Right lobe of liver (tissue), 6 donors: Measurements from ENCODE around the gene NR6A1. TPM values are rescaled to one million over a fixed set of nuclear protein-coding genes. Genes with fewer than 3 reads are reported as not detected.
A peak's percentile ranks its signal among the peaks of the same experiment; 100 is the strongest.

ENCODE experiments used
- ATAC-seq, 4 donors: fragments of 200-7000 bp; cut with Tn5 transposase; one replicate each; pipeline ENCODE4 v1.9.1; 2020; ENCODE audit warnings: mild to moderate bottlenecking in 4 of 4, moderate library complexity in 4 of 4
- DNase-seq, 3 donors: peaks; one replicate each; pipeline ENCODE4 v3.0.0-alpha.2; 2020
- H3K27ac ChIP-seq, 3 donors: fragments of 200-600 bp; one replicate each; pipeline ENCODE4 v1.8.0; 2022
- H3K27me3 ChIP-seq, 2 donors: fragments of 200-600 bp; one replicate each; pipeline ENCODE4 v1.8.0; 2022
- H3K36me3 ChIP-seq, 4 donors: fragments of 200-600 bp; sonication (generic) in 1 of 4; one replicate each; pipeline versions ENCODE4 v1.5.1 to v1.8.0; 2017 to 2022; ENCODE audit warnings: control low read depth in 1 of 4
- H3K4me1 ChIP-seq, 4 donors: fragments of 200-600 bp; sonication (generic) in 1 of 4; one replicate each; pipeline versions ENCODE4 v1.5.1 to v1.8.0; 2017 to 2022; ENCODE audit warnings: control low read depth in 1 of 4
- H3K4me3 ChIP-seq, 3 donors: fragments of 200-600 bp; one replicate each; pipeline ENCODE4 v1.8.0; 2022
- H3K9me3 ChIP-seq, 4 donors: fragments of 200-600 bp; sonication (generic) in 1 of 4; one replicate each; pipeline versions ENCODE4 v1.5.1 to v1.8.0; 2017 to 2022; ENCODE audit warnings: control low read depth in 1 of 4
- POLR2A ChIP-seq: fragments of 450-650 bp; IDR thresholded peaks from one replicate; pipeline ENCODE4 v1.6.1; 2017; ENCODE audit warnings: antibody characterized with exemption, mild to moderate bottlenecking
- WGBS: methylation state at CpG from one replicate; pipeline ENCODE4 v1.1.6; 2018; ENCODE audit warnings: low coverage, low lambda C conversion rate; ENCODE audit not compliant: insufficient coverage; ENCODE audit errors: missing lambda C conversion rate; 5-methylcytosine and 5-hydroxymethylcytosine counted together
- intact Hi-C, 2 donors: fragments of 100-400 bp; cut with DNase I; formaldehyde crosslinking; loops; one replicate each; pipeline versions ENCODE4 v1.11.2 to v1.14.1; 2022
- total RNA-seq, 6 experiments: library from RNA; depleted of rRNA in 2 of 6; stranded (reverse); fragments of >200 nt in 2 of 6; fragmentation: NEBNext Ultra II Directional in 3 of 6; extraction: Animal tissue kit (Norgen Biotek cat#: 25700) in 3 of 6; gene quantifications; one replicate each; pipeline versions ENCODE4 v1.1.0 to v1.2.4, GENCODE V29; 2016 to 2023
- TF ChIP-seq, protein P1 (sequence below), 4 donors: fragments of 200-600 bp in 3 of 4; fragments of 450-650 bp in 1 of 4; IDR thresholded peaks; one replicate each; pipeline versions ENCODE4 v1.5.1 to v1.8.0; 2016 to 2022; ENCODE audit warnings: antibody characterized with exemption in 4 of 4, mild to moderate bottlenecking in 2 of 4
- donor health status: DM: no; HTN: yes; CAD: no.
- donor health status: DM: no; HTN: no; CAD: no.
- donor health status: DM: no; HTN: no; CAD: no.
- donor health status: DM: no; HTN: yes; CAD: no.
- donor health status: DM: no; HTN: yes; CAD: no.

Gene NR6A1
- total RNA-seq, 6 experiments from 2014 or later, result 1.3 to 3.6 (median 1.9) TPM

DNA sequence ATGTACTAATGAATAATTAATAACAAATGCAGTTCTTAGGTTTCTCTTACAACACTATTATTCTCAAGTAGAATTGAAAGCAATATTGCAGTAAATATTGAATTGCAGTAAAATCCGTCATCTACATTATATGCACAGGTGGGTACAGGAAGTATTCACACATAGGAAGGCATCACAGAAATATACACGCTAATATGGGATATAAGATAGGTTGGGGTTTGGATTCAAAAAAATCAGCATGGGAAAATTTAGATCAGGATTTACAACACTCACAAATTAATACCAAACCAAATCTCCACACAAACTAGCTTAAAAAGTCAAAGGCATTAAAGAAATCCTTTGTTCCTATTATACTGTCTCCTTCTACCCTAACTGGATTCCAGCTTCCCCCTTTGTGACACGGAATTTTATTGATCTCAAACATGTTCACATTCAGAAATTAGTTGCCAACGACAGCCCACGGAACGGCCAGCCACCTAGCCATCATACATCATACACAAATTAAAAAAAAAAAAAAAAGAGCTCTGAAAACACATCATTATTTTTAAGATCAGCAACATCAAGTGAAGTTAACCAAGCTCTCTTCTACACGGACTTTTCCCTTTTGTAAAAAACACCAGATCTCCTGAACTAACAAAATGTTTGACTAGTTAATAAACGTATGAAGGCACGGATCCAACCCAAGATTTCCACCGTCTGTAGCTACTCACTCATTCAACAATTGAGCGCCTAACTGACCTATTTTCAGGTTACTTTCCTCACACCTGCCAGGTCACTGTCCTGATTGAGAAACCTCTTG is 2.2 kb downstream of the NR6A1 start:
- peak; percentile 16 to 46 (median 28) for ATAC-seq
- no peaks in the 10 kb centered on the region for H3K9me3 ChIP-seq
- intact Hi-C loops, result loop anchor here in 1 of 2 donors (10.0 kb wide), 1 partner anchor 54 kb away; no protein-coding TSS in a partner anchor
- H3K4me1 ChIP-seq, result peaks cover 0 to 26% (median 5%) of the 10 kb centered on the region in 4 donors
- peak in 1 of 3 donors; percentile 81 for DNase-seq
- no peaks in the 10 kb centered on the region for H3K27me3 ChIP-seq
- TF ChIP-seq, protein P1, sequence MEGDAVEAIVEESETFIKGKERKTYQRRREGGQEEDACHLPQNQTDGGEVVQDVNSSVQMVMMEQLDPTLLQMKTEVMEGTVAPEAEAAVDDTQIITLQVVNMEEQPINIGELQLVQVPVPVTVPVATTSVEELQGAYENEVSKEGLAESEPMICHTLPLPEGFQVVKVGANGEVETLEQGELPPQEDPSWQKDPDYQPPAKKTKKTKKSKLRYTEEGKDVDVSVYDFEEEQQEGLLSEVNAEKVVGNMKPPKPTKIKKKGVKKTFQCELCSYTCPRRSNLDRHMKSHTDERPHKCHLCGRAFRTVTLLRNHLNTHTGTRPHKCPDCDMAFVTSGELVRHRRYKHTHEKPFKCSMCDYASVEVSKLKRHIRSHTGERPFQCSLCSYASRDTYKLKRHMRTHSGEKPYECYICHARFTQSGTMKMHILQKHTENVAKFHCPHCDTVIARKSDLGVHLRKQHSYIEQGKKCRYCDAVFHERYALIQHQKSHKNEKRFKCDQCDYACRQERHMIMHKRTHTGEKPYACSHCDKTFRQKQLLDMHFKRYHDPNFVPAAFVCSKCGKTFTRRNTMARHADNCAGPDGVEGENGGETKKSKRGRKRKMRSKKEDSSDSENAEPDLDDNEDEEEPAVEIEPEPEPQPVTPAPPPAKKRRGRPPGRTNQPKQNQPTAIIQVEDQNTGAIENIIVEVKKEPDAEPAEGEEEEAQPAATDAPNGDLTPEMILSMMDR (IDR thresholded peaks at IDR 0.05), result no peak
- TF ChIP-seq POLR2A, result no peak
- peak overlapping the region; percentile 33 to 83 (median 40) for H3K27ac ChIP-seq
- 10% methylated on average over 11 of the region's 11 CpGs for WGBS
- peak overlapping the region in 2 of 3 donors; percentile 87 to 95 for H3K4me3 ChIP-seq
- no peaks in the 10 kb centered on the region for H3K36me3 ChIP-seq

DNA sequence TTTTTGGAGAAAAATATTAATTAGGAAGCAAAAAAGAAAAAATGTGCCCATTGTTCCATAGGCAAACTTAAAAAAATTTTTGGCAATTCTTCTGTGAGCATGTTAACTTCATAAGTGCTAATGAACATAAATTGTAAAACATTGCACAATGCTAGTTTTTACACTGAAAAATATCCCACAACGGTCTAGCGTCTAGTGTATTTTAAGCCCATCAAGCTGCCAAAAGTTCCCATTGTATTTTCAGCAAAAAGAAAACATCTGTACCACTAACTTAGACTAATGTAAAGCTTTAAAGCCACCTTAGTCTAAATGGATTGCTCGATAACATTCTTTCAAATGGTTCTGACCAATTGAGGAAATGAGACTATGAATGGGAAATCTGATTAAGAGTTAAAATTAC is 2.8 kb downstream of the NR6A1 start:
- Histone ChIP-seq H3K27me3 (no peaks in the 10 kb centered on the region), H3K4me1 (peaks cover 0 to 26% (median 5%) of the 10 kb centered on the region in 4 donors), H3K4me3 (peak overlapping the region in 2 of 3 donors; percentile 87 to 95), H3K9me3 (no peaks in the 10 kb centered on the region), H3K27ac (peak overlapping the region in 1 of 3 donors; percentile 83), H3K36me3 (no peaks in the 10 kb centered on the region)
- TF ChIP-seq, protein P1 (IDR thresholded peaks at IDR 0.05), result no peak
- TF ChIP-seq POLR2A, result no peak
- intact Hi-C loops, result loop anchor here in 1 of 2 donors (10.0 kb wide), 1 partner anchor 54 kb away; no protein-coding TSS in a partner anchor
- ATAC-seq, result no peak
- DNase-seq, result no peak
- 25% methylated on average over 3 of the region's 3 CpGs for WGBS

DNA sequence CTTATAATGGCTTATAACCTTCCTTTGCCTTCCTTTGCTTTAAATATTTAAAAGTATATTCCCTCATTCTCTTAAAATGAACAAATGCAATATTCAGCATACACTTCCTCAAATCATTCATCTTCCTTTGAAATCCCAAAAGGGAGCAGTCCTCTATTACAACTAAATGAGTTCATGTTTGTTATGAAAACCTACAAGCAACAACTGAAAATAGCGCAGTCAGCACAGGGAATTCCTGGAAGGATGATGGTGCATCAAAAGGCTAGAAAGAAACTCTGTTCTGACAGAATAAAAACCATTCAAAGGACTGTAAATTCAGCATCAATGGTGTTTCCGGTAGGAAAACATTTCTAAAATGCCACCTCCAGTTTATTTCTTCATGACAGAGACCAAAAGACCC is 3.3 kb downstream of the NR6A1 start:
- no peak overlapping the region for H3K4me3 ChIP-seq
- no peaks in the 10 kb centered on the region for H3K36me3 ChIP-seq
- H3K9me3 ChIP-seq, result no peaks in the 10 kb centered on the region
- H3K4me1 ChIP-seq, result peaks cover 0 to 26% (median 5%) of the 10 kb centered on the region in 4 donors
- DNase-seq, result no peak
- no peaks in the 10 kb centered on the region for H3K27me3 ChIP-seq
- H3K27ac ChIP-seq, result peak overlapping the region in 1 of 3 donors; percentile 83
- ATAC-seq, result no peak
- 22% methylated on average over 2 of the region's 2 CpGs for WGBS
- no peak for TF ChIP-seq POLR2A
- TF ChIP-seq, protein P1 (IDR thresholded peaks at IDR 0.05), result no peak
- intact Hi-C loops, result loop anchor here in 1 of 2 donors (10.0 kb wide), 1 partner anchor 53 kb away; no protein-coding TSS in a partner anchor

DNA sequence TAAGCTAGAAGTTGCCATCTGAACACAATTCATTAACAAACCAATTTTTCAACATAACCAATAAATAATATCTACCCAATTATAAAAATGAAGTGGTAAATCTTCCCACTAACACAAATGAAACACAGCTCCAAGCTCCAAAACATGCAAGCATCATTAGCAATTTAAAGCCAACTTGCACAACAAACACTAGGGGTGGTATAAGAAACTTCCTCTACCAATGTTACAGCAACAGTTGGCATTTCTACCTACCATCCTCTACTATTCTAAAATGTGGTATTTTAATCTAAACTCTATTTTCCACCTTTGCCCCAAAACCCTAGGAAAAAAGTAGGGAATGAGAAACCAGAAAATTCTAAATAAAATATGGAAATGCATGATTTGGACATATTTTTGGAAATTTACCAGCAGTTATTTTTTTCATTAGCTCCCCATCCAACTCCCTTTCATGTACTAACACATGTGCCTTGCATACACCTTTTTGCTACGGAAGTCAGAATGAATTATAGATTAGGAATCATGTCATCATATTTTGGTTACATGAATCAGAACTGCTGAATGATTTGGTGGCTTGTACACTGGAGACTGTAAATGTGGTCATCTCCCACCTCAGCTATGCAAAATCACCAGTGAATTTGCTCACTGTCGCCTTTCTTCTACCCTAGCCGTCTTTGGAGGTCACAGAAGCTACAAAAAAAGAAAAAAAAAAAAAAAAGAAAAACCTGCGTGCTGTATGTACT is 4.1 kb downstream of the NR6A1 start:
- H3K4me3 ChIP-seq, result no peak overlapping the region
- intact Hi-C loops, result loop anchor here in 1 of 2 donors (10.0 kb wide), 1 partner anchor 52 kb away; no protein-coding TSS in a partner anchor
- no peaks in the 10 kb centered on the region for H3K27me3 ChIP-seq
- 59% methylated on average over 4 of the region's 4 CpGs for WGBS
- H3K4me1 ChIP-seq, result peaks cover 0 to 26% (median 5%) of the 10 kb centered on the region in 4 donors
- no peaks in the 10 kb centered on the region for H3K9me3 ChIP-seq
- ATAC-seq, result no peak
- no peak for TF ChIP-seq POLR2A
- TF ChIP-seq, protein P1 (IDR thresholded peaks at IDR 0.05), result peak in 1 of 4 donors; percentile 5
- no peaks in the 10 kb centered on the region for H3K36me3 ChIP-seq
- no peak overlapping the region for H3K27ac ChIP-seq
- no peak for DNase-seq
